ENCODE measurements around the gene C1orf87.

DNA sequence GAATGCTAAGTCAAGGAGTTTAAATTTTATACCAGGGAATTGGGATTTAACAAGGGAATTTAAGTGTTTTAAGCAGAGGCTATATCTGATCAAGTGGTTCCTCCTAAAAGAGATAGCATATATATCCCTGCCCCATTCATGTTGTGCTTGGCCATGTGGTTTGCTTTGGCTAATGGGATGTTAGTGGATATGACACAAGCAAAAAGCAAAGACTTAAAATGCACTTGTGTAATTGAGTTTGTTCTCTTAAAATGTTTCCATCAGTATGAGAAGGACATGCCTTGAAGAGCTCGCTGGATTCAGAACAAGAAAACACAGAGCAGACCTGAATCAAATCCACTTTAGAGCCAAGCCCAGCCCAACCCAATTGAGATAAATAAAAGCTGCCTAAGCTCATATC, 22.4 kb downstream of the C1orf87 start:
- TF ChIP-seq, protein P1, sequence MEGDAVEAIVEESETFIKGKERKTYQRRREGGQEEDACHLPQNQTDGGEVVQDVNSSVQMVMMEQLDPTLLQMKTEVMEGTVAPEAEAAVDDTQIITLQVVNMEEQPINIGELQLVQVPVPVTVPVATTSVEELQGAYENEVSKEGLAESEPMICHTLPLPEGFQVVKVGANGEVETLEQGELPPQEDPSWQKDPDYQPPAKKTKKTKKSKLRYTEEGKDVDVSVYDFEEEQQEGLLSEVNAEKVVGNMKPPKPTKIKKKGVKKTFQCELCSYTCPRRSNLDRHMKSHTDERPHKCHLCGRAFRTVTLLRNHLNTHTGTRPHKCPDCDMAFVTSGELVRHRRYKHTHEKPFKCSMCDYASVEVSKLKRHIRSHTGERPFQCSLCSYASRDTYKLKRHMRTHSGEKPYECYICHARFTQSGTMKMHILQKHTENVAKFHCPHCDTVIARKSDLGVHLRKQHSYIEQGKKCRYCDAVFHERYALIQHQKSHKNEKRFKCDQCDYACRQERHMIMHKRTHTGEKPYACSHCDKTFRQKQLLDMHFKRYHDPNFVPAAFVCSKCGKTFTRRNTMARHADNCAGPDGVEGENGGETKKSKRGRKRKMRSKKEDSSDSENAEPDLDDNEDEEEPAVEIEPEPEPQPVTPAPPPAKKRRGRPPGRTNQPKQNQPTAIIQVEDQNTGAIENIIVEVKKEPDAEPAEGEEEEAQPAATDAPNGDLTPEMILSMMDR (conservative IDR thresholded peaks at IDR 0.05; ENCODE audit: low read depth, low read length) = no peak
- TF ChIP-seq EZH2 (IDR thresholded peaks at IDR 0.05; ENCODE audit: borderline replicate concordance, low read depth, low read length, poor library complexity, severe bottlenecking) = no peak
